B cell (primary cell): ENCODE measurements around the gene CA14. TPM values are rescaled to one million over a fixed set of nuclear protein-coding genes. Genes with fewer than 3 reads are reported as not detected.
A peak's percentile ranks its signal among the peaks of the same experiment; 100 is the strongest.

ENCODE experiments used
- ATAC-seq: fragments of 200-7000 bp; cut with Tn5 transposase; one replicate; pipeline ENCODE4 v1.10.0; 2021; ENCODE audit warnings: low read depth, mild to moderate bottlenecking, moderate number of reproducible peaks, moderate library complexity
- CTCF ChIA-PET: fragments of 350-600 bp; sonication (Branson Sonifier 250); formaldehyde crosslinking; loops from one replicate; lab custom pipeline; 2021; ENCODE audit warnings: antibody characterized with exemption, inconsistent platforms; lab: Charles Lee
- POLR2A ChIA-PET: fragments of 350-600 bp; sonication (Branson Sonifier 250); formaldehyde crosslinking; loops from one replicate; lab custom pipeline; 2021; ENCODE audit warnings: antibody characterized with exemption; lab: Charles Lee
- DNase-seq: peaks from one replicate; pipeline ENCODE4 v3.0.0; 2013
- H2AFZ ChIP-seq: 2 replicates; pipeline ENCODE4 v1.6.1; 2012; ENCODE audit warnings: mild to moderate bottlenecking, low read depth, low read length; ENCODE audit not compliant: insufficient read depth, poor library complexity, severe bottlenecking
- H3K27ac ChIP-seq, 2 donors: 1 replicate in 1 of 2; 2 replicates in 1 of 2; pipeline ENCODE4 v1.5.1; 2012 to 2013; ENCODE audit warnings: low read length in 2 of 2, mild to moderate bottlenecking in 2 of 2, moderate library complexity in 1 of 2
- H3K27me3 ChIP-seq, 4 experiments: fragments of 200-600 bp in 1 of 4; sonication (generic) in 1 of 4; replicated peaks in 1 of 4; 1 replicate in 2 of 4; 2 replicates in 2 of 4; pipeline versions ENCODE4 v1.6.1 to v1.7.0; 2013 to 2016; ENCODE audit warnings: low read length in 3 of 4, mild to moderate bottlenecking in 2 of 4, mixed read lengths in 1 of 4, moderate library complexity in 1 of 4; ENCODE audit not compliant: insufficient read depth in 4 of 4, control insufficient read depth in 3 of 4; ENCODE audit errors: control extremely low read depth in 1 of 4
- H3K36me3 ChIP-seq, 2 experiments: replicated peaks in 1 of 2; 1 replicate in 1 of 2; 2 replicates in 1 of 2; pipeline versions ENCODE4 v1.6.1 to v1.7.1; 2013; ENCODE audit warnings: low read length in 1 of 2; ENCODE audit not compliant: insufficient read depth in 2 of 2, control insufficient read depth in 1 of 2; ENCODE audit errors: control extremely low read depth in 1 of 2, extremely low read depth in 1 of 2
- H3K4me1 ChIP-seq, 2 donors: fragments of 200-600 bp in 1 of 2; sonication (generic) in 1 of 2; 1 replicate in 1 of 2; 2 replicates in 1 of 2; pipeline versions ENCODE4 v1.5.1 to v1.6.1; 2013 to 2017; ENCODE audit warnings: low read length in 2 of 2; ENCODE audit not compliant: control insufficient read depth in 2 of 2, insufficient read depth in 2 of 2
- H3K4me2 ChIP-seq: replicated peaks from 2 replicates; pipeline ENCODE3; 2012; ENCODE audit warnings: mild to moderate bottlenecking, low read depth, low read length; ENCODE audit not compliant: poor library complexity, severe bottlenecking
- H3K4me3 ChIP-seq, 5 experiments: fragments of 200-600 bp in 1 of 5; sonication (generic) in 1 of 5; 1 replicate in 3 of 5; 2 replicates in 2 of 5; pipeline versions ENCODE4 v1.5.1 to v1.7.0; 2011 to 2016; ENCODE audit warnings: low read length in 4 of 5, mild to moderate bottlenecking in 4 of 5, low read depth in 2 of 5, control low read depth in 1 of 5, moderate library complexity in 1 of 5; ENCODE audit not compliant: insufficient read depth in 1 of 5; ENCODE audit errors: control extremely low read depth in 1 of 5, extremely low read depth in 1 of 5
- H3K79me2 ChIP-seq: fragments of 200-600 bp; sonication (generic); one replicate; pipeline ENCODE4 v1.6.0; 2016; ENCODE audit warnings: low read length; ENCODE audit not compliant: control insufficient read depth, insufficient read depth
- H3K9ac ChIP-seq: fragments of 200-600 bp; sonication (generic); 2 replicates; pipeline ENCODE4 v1.6.1; 2017; ENCODE audit warnings: mild to moderate bottlenecking, low read length, moderate library complexity
- H3K9me3 ChIP-seq, 3 donors: one replicate each; pipeline versions ENCODE4 v1.6.1 to v1.7.1; 2013; ENCODE audit warnings: low read length in 2 of 3; ENCODE audit not compliant: control insufficient read depth in 2 of 3, insufficient read depth in 1 of 3; ENCODE audit errors: control extremely low read depth in 1 of 3
- H4K20me1 ChIP-seq: 2 replicates; pipeline ENCODE4 v1.6.0; 2012; ENCODE audit warnings: mild to moderate bottlenecking, low read length; ENCODE audit not compliant: insufficient read depth, control insufficient read depth, poor library complexity, severe bottlenecking
- H3K27ac Mint-ChIP-seq: one replicate; pipeline ENCODE4 v1.8.0; 2021; ENCODE audit warnings: mixed read lengths
- H3K27me3 Mint-ChIP-seq: one replicate; pipeline ENCODE4 v1.8.0; 2021; ENCODE audit warnings: mixed read lengths
- H3K4me1 Mint-ChIP-seq: one replicate; pipeline ENCODE4 v1.8.0; 2021; ENCODE audit warnings: mixed read lengths
- H3K4me3 Mint-ChIP-seq: one replicate; pipeline ENCODE4 v1.8.0; 2021; ENCODE audit warnings: mixed read lengths
- H3K9me3 Mint-ChIP-seq: one replicate; pipeline ENCODE4 v1.8.0; 2022; ENCODE audit warnings: mixed read lengths; ENCODE audit not compliant: insufficient read depth
- CTCF ChIP-seq: fragments of 200-600 bp; IDR thresholded peaks from one replicate; pipeline ENCODE4 v1.8.0; 2022; ENCODE audit warnings: antibody characterized with exemption, mild to moderate bottlenecking
- EZH2 ChIP-seq: IDR thresholded peaks from 2 replicates; pipeline ENCODE4 v1.6.1; 2012; ENCODE audit warnings: borderline replicate concordance, low read depth, mild to moderate bottlenecking, moderate library complexity, low read length; ENCODE audit not compliant: insufficient read depth, poor library complexity, severe bottlenecking
- WGBS: methylation state at CpG from one replicate; pipeline ENCODE4 v1.1.5; 2013; ENCODE audit warnings: missing lambda C conversion rate; ENCODE audit not compliant: insufficient coverage; 5-methylcytosine and 5-hydroxymethylcytosine counted together
- intact Hi-C: fragments of 100-400 bp; cut with micrococcal nuclease; formaldehyde crosslinking; loops from one replicate; pipeline ENCODE4 v1.10.0; 2022
- polyA plus RNA-seq: library from polyadenylated mRNA; depleted of rRNA; stranded (reverse); fragments of >200 nt; gene quantifications from 2 replicates; pipeline ENCODE4 v1.2.3, GENCODE V29; 2012
- total RNA-seq, 2 donors: library from RNA; stranded (reverse); fragments of 120-200 nt in 1 of 2; gene quantifications; 1 replicate in 1 of 2; 2 replicates in 1 of 2; pipeline versions ENCODE4 v1.2.3 to v1.2.4, GENCODE V29; 2013 to 2022

The CA14 gene
- total and polyA plus RNA-seq, 2 donors (not counting 1 experiment from before 2014, with no cell fraction given) = not detected

GRCh38 chr1:150281758-150282557 is 24.4 kb downstream of the CA14 start, which contains the start of gene CIART:
TSS of gene CIART (plus strand) at chr1:150282554. CDS start at chr1:150283268, 714 bp downstream.
- peak within 1 kb of the TSS; percentile 30 to 74 (median 59) for H3K4me3 ChIP-seq
- ChIA-PET CTCF (interaction anchor here (0.7 to 3.6 kb wide), 13 partner anchors 8 to 231 kb away, joined by 3 to 60 read pairs (median 5); partner anchors contain the start of genes APH1A and CA14), POLR2A (interaction anchor here (0.6 to 1.9 kb wide), 2 partner anchors 13 to 1015 kb away, joined by 6 read pairs; partner anchors contain the start of gene APH1A)
- 4% methylated on average over 32 of the region's 46 CpGs for WGBS
- no peaks in the 10 kb centered on the region for H3K9me3 Mint-ChIP-seq
- TF ChIP-seq EZH2 (no peak), CTCF (no peak)
- peak within 1 kb of the TSS; percentile 96 for H3K4me2 ChIP-seq
- peak within 1 kb of the TSS; percentile 94 for H2AFZ ChIP-seq
- peaks cover 20 to 23% of the 10 kb centered on the region in 2 donors for H3K4me1 ChIP-seq
- DNase-seq (peak; percentile 88), ATAC-seq (peak; percentile 86)
- peaks cover 0 to 12% (median 6%) of the 10 kb centered on the region in 4 experiments for H3K27me3 ChIP-seq
- no peak within 1 kb of the TSS for H3K27ac ChIP-seq
- intact Hi-C loops = loop anchor here (1.0 to 5.0 kb wide), 4 partner anchors 11 to 45 kb away; partner anchors contain the start of genes ANP32E, APH1A and MRPS21
- H3K36me3 ChIP-seq = no peaks in the 10 kb centered on the region
- H3K9me3 ChIP-seq = peaks cover 0 to 12% (median 0%) of the 10 kb centered on the region in 3 donors
- peaks cover 5% of the 10 kb centered on the region for H3K27me3 Mint-ChIP-seq
- peak within 1 kb of the TSS; percentile 91 for H3K4me3 Mint-ChIP-seq
- peak within 1 kb of the TSS; percentile 66 for H3K9ac ChIP-seq
- no peaks in the 10 kb centered on the region for H3K79me2 ChIP-seq
- no peaks in the 10 kb centered on the region for H4K20me1 ChIP-seq
- peak within 1 kb of the TSS; percentile 73 for H3K27ac Mint-ChIP-seq
- peaks cover 18% of the 10 kb centered on the region for H3K4me1 Mint-ChIP-seq
